ENCODE results near the gene TTC8.

TTC8 gene

DNA sequence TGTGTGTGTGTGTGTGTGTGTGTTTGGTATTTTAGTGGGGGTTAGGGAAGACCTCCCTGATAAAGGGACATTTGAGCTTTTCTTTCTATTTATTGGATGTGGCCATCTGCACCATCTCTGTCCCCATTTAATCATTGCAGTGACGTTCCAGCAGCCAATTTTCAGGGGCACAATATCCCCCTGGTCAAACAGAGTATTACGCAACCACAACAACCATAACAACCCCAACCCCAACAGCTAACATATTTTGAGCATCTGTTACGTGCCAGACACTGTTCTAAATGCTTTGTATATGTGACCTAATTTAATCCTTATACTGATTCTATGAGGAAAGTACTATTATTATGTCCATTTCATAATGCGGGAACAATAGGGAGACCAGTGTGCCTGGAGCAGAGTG is 87.4 kb downstream of the TTC8 start:
- no peak for DNase-seq
- in situ Hi-C loops (cut with MboI; ENCODE audit: low pct_unique_long_range_greater_than_20kb, low sequenced_read_pairs), result no loop called here

DNA sequence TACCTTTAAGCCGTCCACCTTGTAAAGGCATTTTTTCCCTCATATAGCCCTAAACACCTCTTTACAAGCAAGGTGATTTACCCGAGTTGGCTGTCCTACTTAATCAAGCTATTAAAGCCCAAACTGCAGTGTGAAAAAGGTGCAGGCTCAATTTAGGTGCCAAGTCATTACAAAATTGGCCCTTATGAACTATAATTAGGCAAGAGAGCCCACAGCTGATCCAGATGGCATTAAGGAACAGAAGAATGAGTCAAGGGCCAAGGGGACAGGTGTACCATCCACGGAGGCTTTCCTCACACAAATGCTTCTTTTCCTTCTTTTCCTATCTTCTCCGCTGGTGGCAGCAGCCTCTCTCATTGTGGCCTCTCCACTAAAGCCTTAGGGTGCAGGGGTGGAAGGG is 90.5 kb downstream of the TTC8 start:
- DNase-seq, result no peak
- in situ Hi-C loops (cut with MboI; ENCODE audit: low pct_unique_long_range_greater_than_20kb, low sequenced_read_pairs), result no loop called here

DNA sequence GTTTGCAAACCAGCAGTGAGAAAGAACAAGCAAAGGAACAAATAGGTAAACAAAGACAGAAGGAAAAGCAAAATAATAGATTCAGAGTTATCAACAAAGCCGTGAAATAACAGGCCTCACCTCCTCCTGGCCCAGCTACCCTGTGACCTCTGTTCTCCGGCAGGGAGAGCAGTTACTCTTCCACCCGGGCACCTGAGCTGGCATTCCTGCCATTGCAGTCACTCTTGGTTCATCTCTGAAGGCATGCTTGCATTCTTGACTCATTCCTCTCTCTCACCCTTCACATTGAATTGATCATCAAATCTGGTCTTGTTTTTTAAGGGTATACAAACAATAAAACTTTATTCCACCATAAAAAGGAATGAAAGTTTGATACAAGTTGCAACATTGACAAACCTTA is 95.1 kb downstream of the TTC8 start:
- in situ Hi-C loops (cut with MboI; ENCODE audit: low pct_unique_long_range_greater_than_20kb, low sequenced_read_pairs), result no loop called here

More for the DNA sequence above, 95.1 kb downstream of the TTC8 start:
- DNase-seq, result no peak

Measured in KBM-7 (cell line).